Left lobe of liver (tissue), 2 donors: ENCODE measurements around the gene OR3A3. TPM values are rescaled to one million over a fixed set of nuclear protein-coding genes. Genes with fewer than 3 reads are reported as not detected.
"Not testable (repeated sequence)": the region's sequence is repeated elsewhere in the genome, so short reads cannot be mapped to it uniquely, and the experiment has no call there.

Experiments
- ATAC-seq: fragments of 200-7000 bp; cut with Tn5 transposase; one replicate; pipeline ENCODE4 v1.9.1; 2020; ENCODE audit warnings: mild to moderate bottlenecking, moderate library complexity
- DNase-seq: peaks from one replicate; pipeline ENCODE4 v3.0.0-alpha.2; 2020; ENCODE audit warnings: low spot score
- total RNA-seq: library from RNA; stranded (reverse); gene quantifications from one replicate; pipeline ENCODE4 v1.2.1, GENCODE V29; 2021
- donor health status: DM: no; HTN: no; CAD: no; lungs with moderate emphysema.
- donor health status: DM: no; HTN: yes; CAD: no.

Gene OR3A3
- not detected for total RNA-seq

DNA sequence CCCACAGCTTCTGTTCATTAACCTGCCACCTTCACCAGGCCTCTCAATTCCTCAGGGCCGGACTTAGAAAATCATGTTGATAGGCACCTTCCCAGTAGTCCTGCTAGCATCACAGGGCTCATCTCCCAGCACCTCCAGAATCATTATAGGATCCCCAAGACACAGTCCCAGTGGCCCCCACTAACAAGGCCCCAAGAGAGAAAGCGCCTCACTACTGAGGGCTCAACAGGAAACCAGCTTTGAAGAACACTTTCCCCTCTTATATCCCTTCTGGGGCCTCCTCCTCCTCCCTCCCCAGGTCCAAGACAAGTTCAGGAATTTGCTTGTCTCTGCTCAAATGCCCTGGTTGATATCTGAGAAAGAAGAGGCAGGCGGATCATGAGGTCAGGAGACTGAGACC lies at the start of gene OR3A3:
TSS of gene OR3A3 (plus strand) at position 301 of the 400 bp plus-strand sequence.
- ATAC-seq = no peak
- DNase-seq = no peak

DNA sequence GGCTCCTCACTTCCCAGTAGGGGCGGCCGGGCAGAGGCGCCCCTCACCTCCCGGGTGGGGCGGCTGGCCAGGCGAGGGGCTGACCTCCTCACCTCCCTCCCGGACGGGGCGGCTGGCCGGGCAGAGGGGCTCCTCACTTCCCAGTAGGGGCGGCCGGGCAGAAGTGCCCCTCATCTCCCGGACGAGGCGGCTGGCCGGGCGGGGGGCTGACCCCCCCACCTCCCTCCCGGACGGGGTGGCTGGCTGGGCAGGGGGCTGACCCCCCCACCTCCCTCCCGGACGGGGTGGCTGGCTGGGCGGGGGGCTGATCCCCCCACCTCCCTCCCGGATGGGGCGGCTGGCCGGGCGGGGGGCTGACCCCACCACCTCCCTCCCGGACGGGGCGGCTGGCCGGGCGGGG lies 40.0 kb upstream of the OR3A3 start:
- ATAC-seq, DNase-seq: not testable (repeated sequence)

DNA sequence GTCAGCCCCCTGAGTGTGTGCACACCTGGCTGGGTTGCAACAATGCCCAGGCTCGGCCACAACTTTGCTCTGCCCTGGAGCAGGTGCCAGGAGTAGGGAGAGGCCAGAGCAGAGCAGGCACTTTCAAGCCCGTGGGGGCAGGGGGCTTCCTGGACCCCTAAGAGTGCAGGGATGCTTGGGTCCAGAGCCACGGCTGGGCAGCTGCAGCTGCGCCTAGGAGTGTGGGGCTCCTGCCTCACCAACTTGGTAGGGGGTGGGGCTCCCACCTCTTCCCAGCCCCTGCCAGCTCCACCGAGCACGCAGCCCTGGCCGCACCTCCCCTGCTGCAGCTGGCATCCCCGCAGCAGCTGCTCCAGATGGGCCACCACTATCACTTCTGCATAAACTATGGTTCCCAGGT lies 32.8 kb upstream of the OR3A3 start:
- ATAC-seq (no peak), DNase-seq (no peak)

DNA sequence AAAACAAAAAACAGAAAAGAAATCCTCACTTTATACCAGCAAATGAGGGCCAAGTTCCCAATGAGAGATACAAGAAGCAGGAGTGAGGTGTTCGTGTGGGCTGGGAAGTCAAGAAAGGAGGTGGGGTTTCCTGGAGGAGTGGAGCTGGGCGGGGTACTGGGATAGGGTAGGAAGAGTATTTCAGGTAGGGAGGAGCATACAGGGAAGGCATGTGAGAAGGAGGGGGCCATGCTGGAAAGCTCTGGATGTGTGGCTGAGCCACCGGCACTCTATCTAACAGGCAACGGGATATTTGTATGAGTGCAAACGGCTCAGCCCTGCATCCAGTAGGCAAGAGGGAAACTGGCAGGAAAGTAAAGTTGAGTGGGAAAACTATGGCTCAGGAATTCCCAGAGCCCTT lies 29.2 kb upstream of the OR3A3 start:
- ATAC-seq = no peak
- no peak for DNase-seq

DNA sequence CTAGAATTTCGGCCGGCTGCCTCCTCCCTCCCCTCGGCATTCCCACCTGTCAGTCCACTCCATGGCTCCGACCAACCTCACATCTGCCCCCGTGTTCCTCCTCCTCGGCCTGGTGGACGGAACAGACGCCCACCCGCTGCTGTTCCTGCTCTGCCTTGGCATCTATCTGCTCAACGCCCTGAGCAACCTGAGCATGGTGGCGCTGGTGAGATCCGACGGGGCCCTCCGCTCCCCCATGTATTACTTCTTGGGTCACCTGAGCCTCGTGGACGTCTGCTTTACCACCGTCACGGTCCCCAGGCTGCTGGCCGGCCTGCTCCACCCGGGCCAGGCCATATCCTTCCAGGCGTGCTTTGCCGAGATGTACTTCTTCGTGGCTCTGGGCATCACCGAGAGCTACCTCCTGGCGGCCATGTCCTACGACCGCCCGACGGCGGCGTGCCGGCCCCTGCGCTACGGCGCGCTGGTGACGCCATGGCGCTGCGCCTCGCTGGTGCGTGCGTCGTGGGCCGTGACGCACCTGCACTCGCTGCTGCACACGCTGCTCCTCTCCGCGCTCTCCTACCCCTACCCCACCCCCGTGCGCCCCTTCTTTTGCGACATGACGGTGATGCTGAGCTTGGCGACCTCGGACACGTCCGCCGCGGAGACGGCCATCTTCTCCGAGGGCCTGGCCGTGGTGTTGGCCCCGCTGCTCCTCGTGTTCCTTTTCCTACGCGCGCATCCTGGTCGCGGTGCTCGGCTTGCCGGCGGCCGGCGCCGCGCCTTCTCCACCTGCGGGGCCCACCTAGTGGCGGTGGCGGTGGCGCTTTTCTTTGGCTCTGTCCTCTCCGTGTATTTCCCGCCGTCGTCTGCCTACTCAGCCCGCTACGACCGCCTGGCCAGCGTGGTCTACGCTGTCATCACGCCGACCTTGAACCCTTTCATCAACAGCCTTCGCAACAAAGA lies 25.0 kb upstream of the OR3A3 start, which contains the start of gene OR3A2:
TSS of gene OR3A2 (minus strand) at position 440 of the 948 bp plus-strand sequence.
- DNase-seq = no peak
- ATAC-seq = no peak

DNA sequence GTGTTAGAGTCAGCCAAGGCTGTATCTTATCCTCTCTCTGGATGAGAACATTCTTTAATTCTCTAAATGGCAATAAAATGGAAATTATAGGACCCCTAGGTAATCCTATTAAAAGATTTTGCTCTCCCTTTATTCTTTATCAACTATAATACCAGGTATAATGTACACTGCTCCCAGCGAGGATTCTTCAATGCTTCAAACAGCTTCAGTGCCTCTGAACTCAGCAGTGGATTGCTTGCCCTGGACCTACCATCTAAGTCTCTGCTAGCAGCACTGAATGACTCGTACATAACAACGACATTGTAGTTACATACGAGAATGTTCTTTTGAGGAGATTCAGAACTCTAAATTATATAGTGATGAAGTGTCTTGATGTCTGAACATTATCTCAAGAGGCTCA lies 21.4 kb upstream of the OR3A3 start:
- no peak for DNase-seq
- no peak for ATAC-seq

DNA sequence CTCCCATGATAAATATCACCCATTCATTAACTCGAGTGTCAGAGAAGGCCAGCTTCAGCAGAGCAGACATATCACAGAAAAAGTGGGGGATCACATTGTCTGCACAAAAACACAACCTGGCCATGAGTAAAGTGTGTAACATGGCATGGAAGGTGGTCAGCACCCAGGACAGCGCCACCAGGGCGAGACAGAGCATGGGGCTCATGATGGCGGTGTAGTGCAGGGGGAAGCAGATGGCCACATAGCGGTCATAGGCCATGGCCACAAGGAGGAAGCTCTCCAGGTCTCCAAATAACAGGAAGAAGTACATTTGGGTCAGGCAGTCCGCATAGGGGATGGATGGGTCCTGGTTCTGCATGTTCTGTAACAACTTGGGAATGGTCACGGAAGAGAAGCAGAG lies 13.4 kb upstream of the OR3A3 start:
- not testable (repeated sequence) for DNase-seq, ATAC-seq

DNA sequence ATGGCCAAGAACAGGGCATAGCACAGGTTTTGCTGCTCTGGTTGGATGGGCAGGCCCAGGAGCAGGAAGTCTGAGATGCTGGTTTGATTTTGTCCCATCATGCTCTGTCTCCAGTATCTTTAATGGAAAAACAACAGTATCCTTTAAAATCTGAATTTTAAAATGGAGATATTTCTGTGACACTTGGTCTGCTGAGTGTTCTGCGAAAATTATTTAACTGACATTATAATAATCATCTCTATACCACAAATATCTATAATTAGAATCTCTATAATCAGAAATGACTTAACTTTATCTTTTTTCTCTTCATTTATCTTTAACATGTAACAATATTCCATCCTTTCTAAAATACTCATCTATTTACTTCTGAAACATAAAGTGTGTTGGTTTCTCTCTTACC lies 12.9 kb upstream of the OR3A3 start, which contains the start of gene OR1E1:
TSS of gene OR1E1 (minus strand) at position 101 of the 400 bp plus-strand sequence. CDS start at position 101, 0 bp downstream.
- DNase-seq (no peak), ATAC-seq (no peak)

DNA sequence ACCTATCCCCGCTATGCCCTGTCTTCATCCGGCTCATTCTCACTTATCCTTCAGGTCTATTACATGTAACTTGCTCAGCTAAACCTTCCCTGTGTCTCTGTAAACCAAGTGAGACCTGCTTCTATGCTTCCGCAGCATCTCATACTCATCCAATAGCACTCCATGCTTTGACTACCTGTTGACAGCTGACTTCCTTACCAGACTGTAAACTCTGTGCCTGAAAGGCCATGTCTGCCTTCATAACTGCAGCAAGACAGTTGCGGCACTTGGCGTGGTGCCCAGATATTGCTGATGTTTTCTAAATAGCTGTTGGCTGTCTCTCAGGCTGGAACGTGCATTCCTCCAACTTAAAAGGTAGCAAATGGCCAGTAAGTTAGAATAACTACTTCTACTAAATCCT lies 11.1 kb upstream of the OR3A3 start:
- DNase-seq = no peak

DNA sequence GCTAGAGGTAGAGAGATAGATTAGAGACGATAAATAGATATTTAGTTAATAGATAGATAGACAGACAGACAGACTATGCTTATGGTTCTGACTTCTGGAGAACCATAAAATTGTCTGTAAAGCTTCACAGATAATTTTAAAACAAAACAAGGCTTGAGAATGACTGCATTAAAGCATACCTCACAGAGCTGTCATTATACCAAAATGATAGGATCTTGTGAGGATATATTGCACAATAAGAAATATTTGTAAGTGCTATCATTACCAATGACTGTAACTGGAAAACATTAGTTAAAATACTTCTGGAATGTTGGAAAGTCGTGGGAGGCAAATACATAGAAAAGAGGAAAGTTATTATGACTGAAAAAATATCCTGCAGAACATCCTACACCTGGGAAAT lies 9.4 kb upstream of the OR3A3 start:
- no peak for ATAC-seq
- no peak for DNase-seq

More for the DNA sequence above, 11.1 kb upstream of the OR3A3 start:
- no peak for ATAC-seq

DNA sequence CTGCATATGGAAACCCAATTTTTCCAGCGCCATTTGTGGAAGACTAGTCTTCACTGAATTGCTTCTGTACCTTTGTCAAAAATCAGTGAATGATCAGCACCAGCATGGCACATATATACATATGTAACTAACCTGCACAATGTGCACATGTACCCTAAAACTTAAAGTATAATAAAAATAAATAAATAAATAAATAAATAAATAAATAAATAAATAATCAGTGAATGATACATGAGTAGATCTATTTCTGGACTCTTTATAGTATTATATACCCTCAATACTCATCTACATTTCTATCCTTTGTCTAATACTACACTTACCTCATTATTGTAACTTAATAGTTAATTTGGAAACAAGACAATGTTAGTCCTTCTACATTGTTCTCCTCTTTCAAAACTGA lies 7.3 kb upstream of the OR3A3 start:
- not testable (repeated sequence) for DNase-seq, ATAC-seq

DNA sequence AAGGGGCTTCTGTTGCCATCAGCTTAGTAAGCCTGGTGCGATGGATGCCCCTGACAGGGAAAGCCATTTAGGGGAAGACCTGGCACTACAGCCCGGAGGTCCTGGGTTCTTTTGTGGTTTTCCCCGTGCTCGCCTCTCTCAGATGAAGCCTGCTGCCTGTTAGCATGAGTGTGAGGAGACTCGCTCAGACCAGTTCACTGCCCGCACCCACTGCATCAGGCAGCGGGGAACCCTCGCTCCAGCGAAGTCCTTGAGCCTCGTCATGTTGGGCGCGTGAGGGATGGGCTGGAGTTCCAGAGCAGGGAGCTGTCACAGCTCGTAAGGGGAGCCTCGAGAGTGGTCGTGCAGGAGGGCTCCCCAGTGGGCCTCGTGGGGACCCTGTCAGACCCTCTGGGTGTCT lies 1.0 kb downstream of the OR3A3 start:
- not testable (repeated sequence) for DNase-seq, ATAC-seq

DNA sequence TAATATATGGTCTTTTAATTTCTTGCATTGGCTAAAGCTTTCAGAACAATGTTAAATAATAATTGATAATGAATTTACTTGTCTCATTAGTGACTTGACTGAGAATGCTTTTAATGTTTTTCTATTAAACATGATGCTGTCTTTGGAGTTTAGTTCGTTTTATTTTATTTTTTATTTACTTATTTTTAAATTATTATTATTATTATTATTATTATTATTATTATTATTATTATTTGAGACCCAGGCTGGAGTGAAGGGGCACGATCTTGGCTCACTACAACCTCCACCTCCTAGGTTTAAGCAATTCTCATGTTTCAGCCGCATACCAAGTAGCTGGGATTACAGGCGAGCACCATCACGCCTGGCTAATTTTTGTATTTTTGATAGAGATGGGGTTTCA lies 4.4 kb downstream of the OR3A3 start:
- DNase-seq (no peak), ATAC-seq (no peak)

DNA sequence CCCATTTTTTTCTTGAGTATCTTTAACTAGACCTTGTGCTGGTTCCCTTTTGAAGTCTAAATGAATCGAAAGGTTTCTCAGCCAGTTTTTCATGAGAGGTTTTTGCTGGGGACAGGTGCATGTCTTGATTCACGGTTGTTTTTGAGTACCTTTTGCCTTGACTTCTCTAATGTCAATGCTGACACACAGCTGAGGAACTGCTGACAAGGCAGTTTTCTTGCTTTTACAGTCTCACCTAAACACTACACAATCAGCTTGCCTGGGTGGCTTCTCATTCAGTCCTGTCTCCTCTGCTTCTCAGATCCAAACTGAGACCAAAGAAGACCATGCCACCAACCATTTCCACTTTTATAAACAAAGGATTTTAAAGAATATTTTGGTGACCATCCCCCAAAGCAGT lies 7.1 kb downstream of the OR3A3 start:
- no peak for ATAC-seq

DNA sequence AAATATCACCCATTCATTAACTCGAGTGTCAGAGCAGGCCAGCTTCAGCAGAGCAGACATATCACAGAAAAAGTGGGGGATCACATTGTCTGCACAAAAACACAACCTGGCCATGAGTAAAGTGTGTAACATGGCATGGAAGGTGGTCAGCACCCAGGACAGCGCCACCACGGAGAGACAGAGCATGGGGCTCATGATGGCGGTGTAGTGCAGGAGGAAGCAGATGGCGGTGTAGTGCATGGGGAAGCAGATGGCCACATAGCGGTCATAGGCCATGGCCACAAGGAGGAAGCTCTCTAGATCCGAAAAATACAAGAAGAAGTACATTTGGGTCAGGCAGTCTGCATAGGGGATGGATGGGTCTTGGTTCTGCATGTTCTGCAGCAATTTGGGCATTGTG lies 22.0 kb downstream of the OR3A3 start:
- peak; percentile 31 for ATAC-seq
- not testable (repeated sequence) for DNase-seq

More for the DNA sequence above, 7.1 kb downstream of the OR3A3 start:
- DNase-seq = no peak

DNA sequence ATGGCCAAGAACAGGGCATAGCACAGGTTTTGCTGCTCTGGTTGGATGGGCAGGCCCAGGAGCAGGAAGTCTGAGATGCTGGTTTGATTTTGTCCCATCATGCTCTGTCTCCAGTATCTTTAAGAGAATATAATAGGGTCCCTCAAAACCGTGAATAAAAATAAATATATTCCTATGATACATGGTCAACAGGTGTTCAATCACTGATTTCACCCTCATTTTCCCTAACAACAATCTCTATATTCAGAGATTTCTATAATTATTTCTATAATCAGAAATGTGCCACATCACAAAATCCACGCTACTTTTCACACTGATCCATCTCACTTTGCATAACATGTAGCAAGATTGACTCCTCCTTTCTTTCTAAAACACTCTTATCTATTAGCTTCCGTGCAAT lies 22.6 kb downstream of the OR3A3 start, which contains the start of gene OR1E2:
TSS of gene OR1E2 (minus strand) at position 101 of the 400 bp plus-strand sequence. CDS start at position 101, 0 bp downstream.
- ATAC-seq (no peak), DNase-seq (no peak)

DNA sequence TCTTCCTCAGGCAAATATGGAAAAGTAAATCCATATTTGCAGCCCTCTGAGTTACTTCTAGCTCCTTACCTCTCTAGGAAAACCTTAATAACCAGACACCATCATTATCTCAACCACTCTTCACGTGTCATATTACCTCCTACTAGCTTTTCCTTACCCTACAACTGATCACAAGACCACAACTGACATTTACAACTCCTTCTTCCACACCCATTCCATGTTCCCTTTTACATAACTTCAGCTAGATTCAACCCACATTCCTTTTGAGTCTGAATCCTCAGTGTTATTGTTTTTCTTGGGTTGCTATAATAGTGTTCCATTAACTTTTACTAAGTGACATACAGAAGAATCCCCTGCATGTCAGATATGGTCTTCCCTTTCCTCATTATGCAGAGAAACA lies 27.2 kb downstream of the OR3A3 start:
- DNase-seq = no peak
- no peak for ATAC-seq

DNA sequence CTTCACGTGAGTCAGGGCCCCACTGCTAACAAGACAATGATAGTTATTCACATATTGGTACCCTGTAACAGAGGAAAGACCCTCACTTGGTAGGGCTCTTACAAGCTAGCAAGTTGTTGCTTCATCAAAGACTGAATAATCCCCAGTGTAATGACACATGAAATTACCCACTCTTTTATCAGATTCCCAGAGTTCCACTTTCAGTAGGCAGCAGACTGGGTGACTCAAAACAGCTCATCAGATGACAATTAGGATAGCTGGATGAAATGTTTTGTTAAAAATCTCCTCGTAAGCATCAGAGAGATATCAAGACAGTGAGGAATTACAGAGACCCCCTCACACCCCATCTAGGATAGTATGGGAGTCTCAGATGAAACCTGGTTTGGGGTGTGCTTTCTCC lies 29.3 kb downstream of the OR3A3 start:
- ATAC-seq (no peak), DNase-seq (no peak)

DNA sequence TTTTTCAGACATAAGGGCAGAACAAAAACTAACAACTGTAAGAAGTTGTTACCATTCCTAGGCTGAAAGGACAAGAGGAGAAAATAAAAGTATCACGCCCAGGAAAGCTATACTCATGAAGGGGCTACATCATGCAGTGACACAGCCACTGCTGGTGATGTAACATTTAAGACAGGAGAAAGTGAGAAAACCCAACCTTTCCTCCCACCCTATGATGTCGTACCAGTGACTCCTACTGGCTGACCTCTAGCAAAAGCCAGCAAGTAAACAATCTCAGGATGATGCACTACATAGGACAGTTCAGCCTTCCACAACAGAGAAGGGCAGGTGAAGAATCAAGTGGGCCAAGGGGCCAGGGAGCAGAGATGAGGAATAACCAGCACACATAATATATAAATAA lies 36.5 kb downstream of the OR3A3 start:
- ATAC-seq (no peak), DNase-seq (no peak)

DNA sequence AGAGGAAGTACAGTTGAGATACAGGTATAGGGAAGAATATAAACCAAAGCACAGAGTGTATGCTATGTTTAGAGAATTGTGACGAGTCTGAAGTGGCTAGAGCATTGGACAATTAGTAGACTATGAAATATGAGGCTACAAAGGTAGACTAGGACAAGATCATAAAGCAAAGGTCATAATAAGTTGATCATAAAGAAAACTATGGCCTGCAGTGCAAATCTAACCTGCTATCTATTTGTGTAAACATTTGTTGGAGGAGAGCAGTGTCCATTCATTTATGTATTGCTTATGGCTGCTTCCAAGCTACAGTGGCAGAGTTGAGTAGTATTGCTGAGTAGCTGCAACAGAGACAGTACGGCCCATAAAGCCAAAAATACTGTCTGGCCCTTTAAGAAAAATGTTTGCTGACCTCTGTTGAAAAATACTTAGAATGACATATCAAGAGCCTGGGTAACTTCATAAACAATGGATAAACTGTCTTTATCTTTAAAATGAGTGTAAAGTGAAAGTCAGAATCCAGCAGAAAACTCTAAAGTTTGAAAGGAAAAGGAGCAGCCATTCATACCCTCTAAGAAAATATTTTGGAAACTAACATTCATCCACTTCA lies 37.0 kb downstream of the OR3A3 start:
- ATAC-seq (peak; percentile 24), DNase-seq (no peak)

DNA sequence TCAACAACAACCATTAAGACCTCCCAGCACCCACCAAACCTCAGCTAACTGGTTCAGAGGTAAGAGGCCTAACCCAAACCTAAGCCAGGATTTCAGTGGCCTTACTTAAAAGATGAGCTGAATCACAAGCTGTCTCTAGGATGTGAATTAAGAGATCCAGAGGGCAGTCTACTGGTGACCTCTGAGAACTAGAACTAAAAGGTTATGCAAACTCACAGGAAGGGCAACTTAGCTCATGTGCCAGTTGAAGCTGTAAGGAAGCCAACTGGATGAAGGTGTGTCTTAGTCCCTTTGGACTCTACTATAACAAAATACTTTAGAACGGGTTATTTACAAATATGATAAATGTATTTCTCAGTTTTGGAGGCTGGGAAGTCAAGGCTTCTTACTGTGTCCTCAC lies 55.2 kb downstream of the OR3A3 start:
- not testable (repeated sequence) for DNase-seq
- peak; percentile 98 for ATAC-seq

DNA sequence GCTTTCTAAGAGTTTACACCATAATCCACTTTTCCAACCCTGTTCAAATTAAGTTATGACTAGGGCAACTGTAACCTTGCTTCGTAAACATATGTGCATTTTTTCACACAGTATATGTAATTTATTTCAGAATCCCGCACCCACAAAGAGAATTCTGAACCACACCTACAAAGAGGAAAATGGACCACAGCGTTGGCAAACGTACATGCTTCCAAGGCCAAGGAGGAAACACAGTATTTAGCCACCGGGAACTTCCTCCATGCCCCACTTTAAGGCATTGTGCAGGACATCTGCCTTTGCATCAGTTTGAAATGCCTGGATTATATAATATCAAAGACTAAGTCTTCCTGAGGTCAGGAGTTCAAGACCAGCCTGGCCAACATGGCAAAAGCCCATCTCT lies 58.4 kb downstream of the OR3A3 start:
- no peak for ATAC-seq

More for the DNA sequence above, 58.4 kb downstream of the OR3A3 start:
- no peak for DNase-seq
